GM21390 (cell line): ENCODE results near the gene SCYL3.
"Not testable (repeated sequence)": the region's sequence is repeated elsewhere in the genome, so short reads cannot be mapped to it uniquely, and the experiment has no call there.

Experiments
- ATAC-seq: cut with Tn5 transposase; IDR thresholded peaks from one replicate; pipeline ENCODE4 v1.9.1; 2021; ENCODE audit not compliant: unreplicated experiment

Gene SCYL3

GRCh38 chr1:169873582-169874199 is 20.0 kb downstream of the SCYL3 start:
- no peak for ATAC-seq

- no peak for ATAC-seq
Measured at GRCh38 chr1:169872906-169873305, 20.8 kb downstream of the SCYL3 start.

GRCh38 chr1:169871988-169872387 is 21.7 kb downstream of the SCYL3 start:
- not testable (repeated sequence) for ATAC-seq

DNA sequence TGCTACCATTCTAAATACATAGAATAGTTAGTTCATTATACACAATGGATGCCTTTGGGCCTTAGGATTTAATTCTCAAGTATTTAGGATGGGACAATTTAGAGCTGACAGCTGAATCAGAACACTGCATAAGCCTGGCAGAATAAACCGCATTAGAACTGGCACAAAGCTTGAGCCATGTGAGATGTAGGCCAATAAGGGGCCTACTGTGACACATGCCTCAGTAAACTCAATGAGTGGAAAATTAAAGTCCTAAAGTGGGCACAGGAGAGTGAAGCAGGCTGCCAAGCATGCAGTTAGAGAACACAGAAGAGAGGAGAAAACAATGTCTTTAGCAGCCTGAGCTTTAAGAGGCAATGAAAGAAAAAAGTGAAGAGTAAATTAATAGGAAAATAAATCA is 24.3 kb downstream of the SCYL3 start:
- no peak for ATAC-seq

DNA sequence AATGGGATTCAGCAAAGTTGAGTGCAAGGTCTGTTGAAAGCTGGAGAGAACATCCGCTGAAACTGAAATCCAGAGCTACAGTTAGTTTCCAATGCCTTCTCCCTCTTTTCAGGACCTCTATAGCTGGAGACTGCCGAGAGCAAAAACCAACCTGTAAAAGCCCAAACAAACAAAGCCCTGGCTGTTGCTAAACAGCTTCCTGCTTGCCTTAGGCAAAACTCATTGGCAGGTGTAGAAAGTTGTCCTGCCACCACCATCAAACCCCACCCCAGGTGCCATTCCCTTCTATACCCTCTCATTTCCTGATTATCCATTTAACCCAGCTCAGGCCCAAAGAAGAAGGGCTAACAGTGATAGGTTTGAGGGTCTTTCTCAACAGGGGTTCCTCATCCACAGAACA is 24.7 kb downstream of the SCYL3 start:
- no peak for ATAC-seq

DNA sequence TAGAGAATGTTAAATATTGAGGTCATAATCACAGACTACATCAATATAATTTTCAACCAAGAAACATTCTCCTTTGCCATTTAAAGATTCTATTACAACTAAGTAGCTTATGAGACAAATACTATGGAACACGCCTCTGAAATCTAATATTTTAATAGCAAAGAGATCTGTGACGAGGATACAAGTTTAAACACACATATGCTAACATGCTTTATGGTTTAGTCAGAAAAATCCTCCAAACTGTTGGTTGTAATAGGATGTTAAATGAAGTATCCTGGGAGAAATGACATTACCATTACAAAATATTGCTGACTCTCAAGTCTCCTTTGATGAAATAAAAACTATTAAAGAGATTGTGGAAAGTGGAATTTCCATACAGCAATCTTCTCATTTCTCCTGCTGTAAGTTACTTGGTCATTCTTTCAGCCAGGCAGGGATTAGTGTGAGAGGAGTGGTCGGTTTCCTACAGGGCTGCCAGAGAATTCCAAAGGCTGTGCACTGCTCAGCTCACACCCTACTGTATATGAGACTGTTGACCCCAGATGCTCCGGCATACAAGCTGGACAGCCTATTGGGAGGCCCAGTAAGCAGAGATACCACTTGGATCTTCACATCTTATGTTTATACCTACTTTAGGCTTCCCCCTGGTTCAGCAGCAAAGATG is 26.6 kb downstream of the SCYL3 start:
- ATAC-seq = no peak

GRCh38 chr1:169866577-169866976 is 27.1 kb downstream of the SCYL3 start:
- ATAC-seq = no peak

GRCh38 chr1:169864531-169864930 is 29.2 kb downstream of the SCYL3 start:
- not testable (repeated sequence) for ATAC-seq

GRCh38 chr1:169860750-169861149 is 32.9 kb downstream of the SCYL3 start:
- ATAC-seq = no peak

GRCh38 chr1:169860187-169860586 is 33.5 kb downstream of the SCYL3 start:
- ATAC-seq = no peak

- no peak for ATAC-seq
Measured at GRCh38 chr1:169859001-169859400, 34.7 kb downstream of the SCYL3 start.

- ATAC-seq = no peak
Measured at GRCh38 chr1:169858467-169858866, 35.2 kb downstream of the SCYL3 start.

DNA sequence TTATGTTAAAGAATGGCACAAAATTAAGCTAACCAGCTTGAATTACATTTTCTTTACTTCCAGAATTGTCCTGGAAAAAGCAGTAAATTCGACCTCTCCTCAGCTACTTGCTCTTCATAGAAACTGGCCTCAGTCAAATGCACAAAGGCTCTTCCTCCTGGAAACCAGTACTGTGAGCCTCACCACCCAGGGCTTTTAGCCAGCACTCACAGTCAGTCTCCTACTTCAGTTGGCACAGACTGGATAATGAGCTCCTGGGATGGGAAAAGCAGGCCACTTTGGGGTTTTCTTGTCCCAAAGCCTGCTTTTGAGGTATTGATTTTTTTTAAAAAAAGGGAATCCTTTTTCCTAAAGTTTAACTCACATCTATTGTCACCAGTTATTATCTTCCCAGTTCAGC is 40.4 kb downstream of the SCYL3 start:
- no peak for ATAC-seq

GRCh38 chr1:169849346-169850022 is 44.2 kb downstream of the SCYL3 start:
- no peak for ATAC-seq

- ATAC-seq = no peak
Measured at GRCh38 chr1:169848456-169848855, 45.2 kb downstream of the SCYL3 start.

- ATAC-seq = no peak
Measured at GRCh38 chr1:169844941-169845608, 48.6 kb downstream of the SCYL3 start.

DNA sequence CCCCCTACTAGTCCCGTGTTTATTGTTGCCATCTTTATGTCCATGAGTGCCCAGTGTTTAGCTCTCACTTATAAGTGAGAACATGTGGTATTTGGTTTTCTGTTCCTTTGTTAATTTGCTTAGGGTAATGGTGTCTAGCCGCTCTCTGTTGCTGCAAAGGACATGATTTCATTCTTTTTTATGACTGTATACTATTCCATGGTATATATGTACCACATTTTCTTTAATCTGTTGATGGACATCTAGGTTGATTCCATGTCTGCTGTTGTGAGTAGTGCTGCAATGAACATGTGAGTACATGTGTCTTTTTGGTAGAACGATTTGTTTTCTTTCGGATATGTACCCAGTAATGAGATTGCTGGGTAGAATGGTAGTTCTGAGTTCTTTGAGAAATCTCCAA is 54.8 kb downstream of the SCYL3 start:
- no peak for ATAC-seq

DNA sequence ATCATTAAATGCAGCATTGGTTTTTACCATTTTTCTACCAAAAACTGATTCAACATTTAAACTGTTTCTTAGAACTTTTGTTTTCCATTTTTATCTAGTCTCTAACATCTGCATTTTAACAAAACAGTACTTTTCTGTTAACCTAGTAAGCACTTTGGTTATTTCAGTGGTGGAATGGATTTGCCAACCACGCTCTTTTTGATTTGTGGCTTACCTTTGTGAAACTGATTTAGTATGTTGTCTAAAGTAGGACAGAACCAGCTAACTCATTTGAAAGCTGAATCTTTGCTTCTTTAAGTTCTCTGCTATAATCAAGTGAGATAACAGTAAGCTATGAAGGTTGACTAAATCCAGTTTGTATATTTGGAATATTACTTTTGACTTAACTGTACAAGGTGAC is 57.5 kb downstream of the SCYL3 start:
- ATAC-seq = no peak

DNA sequence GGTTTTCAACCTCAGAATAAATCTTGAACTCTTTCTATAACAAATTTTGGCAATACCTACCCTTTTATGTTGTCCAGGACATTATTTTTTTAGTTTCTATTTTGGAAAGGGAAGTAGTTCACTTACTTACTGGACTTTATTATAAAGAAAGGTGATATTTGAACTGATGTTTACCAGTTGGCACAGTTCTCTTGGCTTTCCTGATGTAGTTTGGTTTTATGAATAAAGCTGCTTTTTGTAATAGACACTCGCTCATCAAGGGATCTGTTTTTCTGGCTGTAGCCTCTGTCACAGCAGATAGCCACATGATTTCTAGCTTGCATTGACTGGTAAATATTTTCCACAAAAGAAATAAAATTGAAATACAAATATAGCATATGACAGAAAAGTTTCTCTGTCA is 58.0 kb downstream of the SCYL3 start:
- ATAC-seq = no peak

DNA sequence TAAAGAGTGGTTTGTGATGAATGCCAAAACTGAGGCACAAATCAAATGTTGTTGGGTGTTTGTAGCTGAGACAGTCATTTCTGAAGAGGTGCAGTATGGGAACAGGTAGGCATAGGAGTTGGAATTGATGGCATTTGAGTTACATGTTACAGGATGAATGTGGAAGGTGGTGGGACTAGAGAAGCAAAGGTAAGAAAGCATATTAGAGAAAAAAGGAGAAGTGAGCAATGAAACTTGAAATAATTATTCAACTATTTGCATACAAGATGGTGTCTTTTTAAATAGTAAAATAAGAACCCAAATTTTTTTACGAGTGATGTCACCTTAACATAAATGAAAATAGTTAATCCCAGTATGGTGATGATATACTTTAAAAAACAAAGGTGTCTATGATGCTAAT is 58.8 kb downstream of the SCYL3 start:
- no peak for ATAC-seq

GRCh38 chr1:169833179-169833901 is 60.4 kb downstream of the SCYL3 start:
- ATAC-seq = no peak
